H1 (cell line): ENCODE data around the gene RPA3. TPM values are rescaled to one million over a fixed set of nuclear protein-coding genes. Genes with fewer than 3 reads are reported as not detected.

Experiments
- CTCF ChIA-PET: fragments of 300-600 bp; sonication (Branson Sonifier 250); formaldehyde crosslinking; loops from one replicate; lab custom pipeline; 2021; ENCODE audit not compliant: partially characterized antibody; lab: Charles Lee
- POLR2A ChIA-PET: fragments of 300-600 bp; sonication (Branson Sonifier 250); formaldehyde crosslinking; loops from one replicate; lab custom pipeline; 2021; ENCODE audit warnings: inconsistent platforms; ENCODE audit not compliant: partially characterized antibody; lab: Charles Lee
- DNase-seq, 2 experiments: peaks; one replicate each; pipeline versions ENCODE4 v3.0.0 to v3.0.0-alpha.2; 2010 to 2022; ENCODE audit warnings: low spot score in 2 of 2, low read depth in 1 of 2, mixed read lengths in 1 of 2
- FAIRE-seq: peaks from 2 replicates; lab custom pipeline; 2011; peaks lifted over from hg19 to GRCh38; lab: Jason Lieb, UNC
- H2AFZ ChIP-seq: 2 replicates; pipeline ENCODE4 v1.8.1; 2012; ENCODE audit warnings: low read length, inconsistent platforms
- H2AK5ac ChIP-seq: 2 replicates; pipeline ENCODE4 v1.6.1; 2013; ENCODE audit warnings: low read depth, low read length
- H2BK120ac ChIP-seq: replicated peaks from 2 replicates; pipeline ENCODE3; 2013; ENCODE audit warnings: low read depth, low read length, inconsistent platforms
- H2BK12ac ChIP-seq: 2 replicates; pipeline ENCODE4 v1.6.1; 2013; ENCODE audit warnings: low read depth, low read length
- H2BK15ac ChIP-seq: 2 replicates; pipeline ENCODE4 v1.6.1; 2013; ENCODE audit warnings: low read length
- H2BK20ac ChIP-seq: 2 replicates; pipeline ENCODE4 v1.6.1; 2013; ENCODE audit warnings: low read length
- H2BK5ac ChIP-seq: 2 replicates; pipeline ENCODE4 v1.6.1; 2013; ENCODE audit warnings: low read depth, low read length
- H3K14ac ChIP-seq: 2 replicates; pipeline ENCODE4 v1.6.1; 2013; ENCODE audit warnings: inconsistent platforms; ENCODE audit not compliant: insufficient read length
- H3K18ac ChIP-seq: 2 replicates; pipeline ENCODE4 v1.6.1; 2013; ENCODE audit warnings: low read length; ENCODE audit errors: extremely low read depth
- H3K23ac ChIP-seq: 2 replicates; pipeline ENCODE4 v1.6.1; 2013; ENCODE audit warnings: inconsistent platforms; ENCODE audit not compliant: insufficient read length
- H3K23me2 ChIP-seq: 2 replicates; pipeline ENCODE4 v1.6.1; 2013; ENCODE audit warnings: low read depth, low read length
- H3K27ac ChIP-seq: 2 replicates; pipeline ENCODE4 v1.6.1; 2011; ENCODE audit warnings: low read depth, low read length, inconsistent platforms
- H3K27me3 ChIP-seq, 4 experiments: replicated peaks in 1 of 4; 1 replicate in 1 of 4; 2 replicates in 3 of 4; pipeline versions ENCODE4 v1.6.1 to v1.8.1; 2011 to 2013; ENCODE audit warnings: low read length in 3 of 4, mild to moderate bottlenecking in 3 of 4, inconsistent platforms in 2 of 4, mixed read lengths in 2 of 4, moderate library complexity in 1 of 4; ENCODE audit not compliant: control insufficient read depth in 3 of 4, insufficient read depth in 3 of 4; ENCODE audit errors: extremely low read depth in 1 of 4
- H3K36me3 ChIP-seq, 4 experiments: 2 replicates each; pipeline versions ENCODE4 v1.6.1 to v1.8.1; 2011 to 2013; ENCODE audit warnings: mild to moderate bottlenecking in 4 of 4, low read length in 3 of 4, moderate library complexity in 2 of 4, control low read depth in 1 of 4, inconsistent platforms in 1 of 4; ENCODE audit not compliant: insufficient read depth in 4 of 4, control insufficient read depth in 2 of 4
- H3K4ac ChIP-seq: replicated peaks from 2 replicates; pipeline ENCODE3; 2013; ENCODE audit warnings: low read length, low read depth, mixed read lengths, inconsistent platforms; ENCODE audit not compliant: insufficient read length
- H3K4me1 ChIP-seq, 4 experiments: replicated peaks in 1 of 4; 1 replicate in 1 of 4; 2 replicates in 3 of 4; pipeline versions ENCODE4 v1.6.1 to v1.8.1; 2011 to 2013; ENCODE audit warnings: low read length in 3 of 4, inconsistent platforms in 2 of 4, mixed read lengths in 1 of 4; ENCODE audit not compliant: insufficient read depth in 4 of 4, control insufficient read depth in 3 of 4
- H3K4me2 ChIP-seq, 2 experiments: 2 replicates each; pipeline versions ENCODE4 v1.6.1 to v1.8.1; 2011 to 2013; ENCODE audit warnings: low read depth in 2 of 2, low read length in 2 of 2, control low read depth in 1 of 2, inconsistent platforms in 1 of 2, mild to moderate bottlenecking in 1 of 2; ENCODE audit not compliant: insufficient read depth in 1 of 2
- H3K4me3 ChIP-seq, 4 experiments: fragments of 200-600, 300-600 bp in 1 of 4; sonication (generic), shearing (Covaris generic), sonication (Bioruptor Twin) in 1 of 4; 2 replicates each; pipeline versions ENCODE4 v1.5.1 to v1.8.1; 2011 to 2016; ENCODE audit warnings: low read length in 4 of 4, low read depth in 3 of 4, control low read depth in 2 of 4, inconsistent platforms in 2 of 4, mild to moderate bottlenecking in 2 of 4, mixed read lengths in 1 of 4, moderate library complexity in 1 of 4; ENCODE audit not compliant: insufficient read depth in 2 of 4; ENCODE audit errors: extremely low read depth in 1 of 4
- H3K56ac ChIP-seq: replicated peaks from 2 replicates; pipeline ENCODE3; 2013; ENCODE audit warnings: low read depth, mild to moderate bottlenecking, mixed read lengths, low read length, inconsistent platforms; ENCODE audit not compliant: insufficient read length
- H3K79me1 ChIP-seq: 2 replicates; pipeline ENCODE4 v1.6.1; 2013; ENCODE audit warnings: low read depth, low read length, control low read depth
- H3K79me2 ChIP-seq, 2 experiments: 2 replicates each; pipeline versions ENCODE4 v1.6.1 to v1.8.1; 2012 to 2013; ENCODE audit warnings: low read length in 2 of 2, mild to moderate bottlenecking in 2 of 2, inconsistent platforms in 1 of 2; ENCODE audit not compliant: insufficient read depth in 2 of 2, control insufficient read depth in 1 of 2
- H3K9ac ChIP-seq, 4 experiments: replicated peaks in 1 of 4; 1 replicate in 1 of 4; 2 replicates in 3 of 4; pipeline versions ENCODE4 v1.6.1 to v1.8.1; 2011 to 2013; ENCODE audit warnings: low read depth in 3 of 4, low read length in 3 of 4, control low read depth in 2 of 4, mild to moderate bottlenecking in 2 of 4, moderate library complexity in 2 of 4, inconsistent platforms in 1 of 4; ENCODE audit errors: extremely low read depth in 1 of 4
- H3K9me3 ChIP-seq, 2 experiments: 2 replicates each; pipeline versions ENCODE4 v1.6.1 to v1.8.1; 2012 to 2013; ENCODE audit warnings: mild to moderate bottlenecking in 2 of 2, moderate library complexity in 2 of 2, control low read depth in 1 of 2, inconsistent platforms in 1 of 2, low read depth in 1 of 2, low read length in 1 of 2, mixed read lengths in 1 of 2; ENCODE audit not compliant: insufficient read depth in 2 of 2
- H4K20me1 ChIP-seq, 2 experiments: replicated peaks in 1 of 2; 2 replicates each; pipeline versions ENCODE3 to v1.8.1; 2011 to 2013; ENCODE audit warnings: inconsistent platforms in 2 of 2, low read length in 2 of 2, mild to moderate bottlenecking in 1 of 2; ENCODE audit not compliant: insufficient read depth in 2 of 2, control insufficient read depth in 1 of 2
- H4K5ac ChIP-seq: 2 replicates; pipeline ENCODE4 v1.6.1; 2013; ENCODE audit warnings: low read length, low read depth, mixed read lengths, inconsistent platforms; ENCODE audit not compliant: insufficient read length
- H4K8ac ChIP-seq: 2 replicates; pipeline ENCODE4 v1.8.0; 2013; ENCODE audit warnings: mild to moderate bottlenecking, moderate library complexity, low read length, inconsistent platforms; ENCODE audit not compliant: insufficient read depth; ENCODE audit errors: extremely low read depth
- H4K91ac ChIP-seq: replicated peaks from 2 replicates; pipeline ENCODE3; 2013; ENCODE audit warnings: low read length, mixed read lengths, inconsistent platforms; ENCODE audit not compliant: insufficient read length
- BRCA1 ChIP-seq: IDR thresholded peaks from 2 replicates; pipeline ENCODE4 v1.6.1; 2012; ENCODE audit warnings: low read depth, low read length, improper control_type of control experiment
- CREB1 ChIP-seq: IDR thresholded peaks from 2 replicates; pipeline ENCODE4 v1.6.1; 2012; ENCODE audit warnings: inconsistent platforms
- RAD21 ChIP-seq, 2 experiments: IDR thresholded peaks in 1 of 2; conservative IDR thresholded peaks in 1 of 2; 2 replicates each; pipeline ENCODE4 v1.6.1; 2011; ENCODE audit warnings: low read depth in 2 of 2, low read length in 2 of 2, improper control_type of control experiment in 1 of 2, inconsistent platforms in 1 of 2, mild to moderate bottlenecking in 1 of 2, moderate library complexity in 1 of 2
- RFX5 ChIP-seq: IDR thresholded peaks from 2 replicates; pipeline ENCODE4 v1.6.1; 2011; ENCODE audit warnings: low read depth, low read length, improper control_type of control experiment, borderline replicate concordance
- RNF2 ChIP-seq: fragments of 200-900, 300-1000 bp; sonication (generic); IDR thresholded peaks from 2 replicates; pipeline ENCODE4 v1.7.1; 2016; ENCODE audit warnings: borderline replicate concordance, low read depth, mild to moderate bottlenecking, antibody characterized with exemption, low read length; ENCODE audit not compliant: poor library complexity, severe bottlenecking; ENCODE audit errors: missing control alignments
- RXRA ChIP-seq: IDR thresholded peaks from 2 replicates; pipeline ENCODE4 v1.6.1; 2011; ENCODE audit warnings: low read depth, mild to moderate bottlenecking, low read length, moderate library complexity; ENCODE audit not compliant: insufficient read depth
- SAP30 ChIP-seq: fragments of 300-600 bp; sonication (generic); IDR thresholded peaks from 2 replicates; pipeline ENCODE4 v1.7.1; 2012; ENCODE audit warnings: low read length, moderate library complexity, mild to moderate bottlenecking, inconsistent platforms; ENCODE audit not compliant: insufficient read depth, insufficient replicate concordance
- TEAD4 ChIP-seq: IDR thresholded peaks from 2 replicates; pipeline ENCODE4 v1.6.1; 2012; ENCODE audit warnings: low read depth, low read length, inconsistent platforms, mixed read lengths
- YY1 ChIP-seq: IDR thresholded peaks from 2 replicates; pipeline ENCODE4 v1.6.1; 2011; ENCODE audit warnings: low read depth, mild to moderate bottlenecking, low read length
- WGBS, 2 experiments: shearing (Covaris generic) in 1 of 2; methylation state at CpG; one replicate each; pipeline versions ENCODE4 v1.1.6 to v1.1.7; 2013 to 2015; ENCODE audit warnings: low lambda C conversion rate in 2 of 2, mixed read lengths in 2 of 2, inconsistent platforms in 1 of 2, low coverage in 1 of 2, missing lambda C conversion rate in 1 of 2; ENCODE audit not compliant: insufficient replicate concordance in 2 of 2, insufficient coverage in 1 of 2, insufficient read length in 1 of 2; ENCODE audit errors: extremely low coverage in 1 of 2, missing lambda C conversion rate in 1 of 2; 5-methylcytosine and 5-hydroxymethylcytosine counted together
- polyA plus RNA-seq, 7 experiments: library from polyadenylated mRNA; depleted of rRNA in 3 of 7; stranded (reverse) in 5 of 7; unstranded in 2 of 7; fragments of >200 nt in 5 of 7; fragments of 200-250 nt in 2 of 7; gene quantifications; 1 replicate in 5 of 7; 2 replicates in 1 of 7; 4 replicates in 1 of 7; pipeline versions ENCODE4 v1.2.1 to v1.2.3, GENCODE V29; 2011 to 2013; ENCODE audit warnings: missing spikeins in 2 of 7, mixed read lengths in 2 of 7
- total RNA-seq: library from RNA; stranded (reverse); fragmentation: NEBNext Ultra II Directional; extraction: Animal tissue kit (Norgen Biotek cat#: 25700); gene quantifications from 2 replicates; pipeline ENCODE4 v1.2.1, GENCODE V29; 2021
- TF ChIP-seq, protein P1 (sequence below): IDR thresholded peaks from 2 replicates; pipeline ENCODE4 v1.6.1; 2011; ENCODE audit warnings: low read length, improper control_type of control experiment

RPA3 gene
- total and polyA plus RNA-seq, 2 of the 8 experiments (the other 6 are each of a cell fraction or from before 2014, with no cell fraction given) = 60.2 to 105 TPM

DNA sequence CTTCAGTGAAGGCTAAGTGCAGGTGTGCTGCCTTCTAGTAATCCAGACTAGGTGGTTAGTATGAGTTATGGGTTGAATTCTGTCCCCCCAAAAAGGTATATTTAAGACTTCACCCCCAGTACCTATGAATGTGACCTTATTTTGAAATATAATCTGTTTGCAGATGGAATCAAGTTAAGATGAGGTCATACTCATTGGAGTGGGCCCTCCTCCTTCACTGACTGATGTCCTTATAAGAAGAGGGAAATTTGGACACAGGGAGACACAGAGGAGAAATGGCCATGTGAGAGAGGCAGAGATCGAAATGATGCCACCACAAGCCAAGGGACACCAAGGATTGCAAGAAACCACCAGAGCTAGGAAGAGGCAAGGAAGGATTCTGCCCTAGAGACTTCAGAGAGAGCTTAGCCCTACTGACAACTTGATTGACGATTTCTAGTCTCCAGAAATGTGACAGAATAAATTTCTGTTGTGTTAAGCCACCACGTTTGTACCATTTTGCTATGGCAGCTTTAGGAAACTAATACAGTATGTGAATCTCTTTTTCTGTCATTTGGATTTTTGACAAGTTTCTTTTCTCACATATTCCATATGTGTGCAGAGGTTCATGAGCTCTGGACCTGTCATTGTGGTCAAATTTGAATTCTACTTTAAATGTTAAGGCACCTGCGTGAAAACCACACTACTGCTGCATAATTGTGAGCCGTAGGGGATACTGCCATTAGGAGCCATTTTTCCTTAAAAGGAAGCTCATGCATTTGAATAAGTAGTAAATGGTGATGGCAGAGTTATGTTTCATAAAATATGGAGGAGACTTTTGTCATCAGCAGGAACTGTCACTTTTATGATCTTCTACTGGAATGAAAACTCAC is 2.6 kb upstream of the RPA3 start:
- Histone ChIP-seq H3K14ac (no peak overlapping the region), H4K91ac (no peak overlapping the region), H2BK5ac (no peak overlapping the region), H2BK15ac (no peak overlapping the region), H2BK20ac (no peak overlapping the region), H3K79me2 (no peaks in the 10 kb centered on the region), H3K23me2 (no peaks in the 10 kb centered on the region), H3K27me3 (no peaks in the 10 kb centered on the region), H2AK5ac (no peak overlapping the region), H3K4me1 (no peaks in the 10 kb centered on the region), H3K23ac (no peak overlapping the region), H3K56ac (no peak overlapping the region), H2AFZ (no peak overlapping the region), H3K36me3 (no peaks in the 10 kb centered on the region), H3K79me1 (no peaks in the 10 kb centered on the region), H3K4me2 (no peak overlapping the region), H2BK120ac (no peak overlapping the region), H3K4ac (no peak overlapping the region), H4K8ac (no peak overlapping the region), H3K9me3 (no peaks in the 10 kb centered on the region; a peak in 1 of 4 replicates), H3K9ac (no peak overlapping the region), H4K20me1 (no peaks in the 10 kb centered on the region), H3K18ac (no peak overlapping the region), H4K5ac (no peak overlapping the region), H3K27ac (no peak overlapping the region), H3K4me3 (no peak overlapping the region), H2BK12ac (no peak overlapping the region)
- CTCF ChIA-PET = no interaction called here
- no peak for DNase-seq
- TF ChIP-seq SAP30 (no peak), RAD21 (IDR thresholded peaks at IDR 0.05 in 1 of 2, conservative IDR thresholded peaks at IDR 0.05 in 1 of 2; ENCODE audit: low read depth in 2 of 2, low read length in 2 of 2) (no peak), YY1 (no peak), RFX5 (no peak), TEAD4 (no peak), CREB1 (no peak), BRCA1 (no peak), RNF2 (no peak), RXRA (no peak)
- TF ChIP-seq, protein P1, sequence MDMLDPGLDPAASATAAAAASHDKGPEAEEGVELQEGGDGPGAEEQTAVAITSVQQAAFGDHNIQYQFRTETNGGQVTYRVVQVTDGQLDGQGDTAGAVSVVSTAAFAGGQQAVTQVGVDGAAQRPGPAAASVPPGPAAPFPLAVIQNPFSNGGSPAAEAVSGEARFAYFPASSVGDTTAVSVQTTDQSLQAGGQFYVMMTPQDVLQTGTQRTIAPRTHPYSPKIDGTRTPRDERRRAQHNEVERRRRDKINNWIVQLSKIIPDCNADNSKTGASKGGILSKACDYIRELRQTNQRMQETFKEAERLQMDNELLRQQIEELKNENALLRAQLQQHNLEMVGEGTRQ = no peak
- POLR2A ChIA-PET = interaction anchor here (1.8 kb wide), 1 partner anchor 53 kb away, joined by 3 read pairs; no protein-coding TSS in a partner anchor
- WGBS, 2 experiments = 92% methylated on average over 5 of the region's 5 CpGs; no CpG with 5 or more reads in 1 of the 2 experiments
- no peak for FAIRE-seq
